HEK293T (cell line): ENCODE data around the gene GOLPH3.

Source experiments
- CTCF ChIA-PET: fragments of 350-600 bp; formaldehyde crosslinking; extraction: SDS; loops from one replicate; lab custom pipeline; 2021; ENCODE audit warnings: antibody characterized with exemption, inconsistent platforms; lab: Yijun Ruan, JAX
- POLR2A ChIA-PET: fragments of 350-600 bp; formaldehyde crosslinking; extraction: SDS; loops from one replicate; lab custom pipeline; 2020; ENCODE audit warnings: antibody characterized with exemption, inconsistent platforms; lab: Yijun Ruan, JAX
- DNase-seq: peaks from one replicate; pipeline ENCODE4 v3.0.0; 2012; ENCODE audit warnings: mixed read lengths; ENCODE audit errors: extremely low spot score
- ARNT ChIP-seq: fragments of 450-650 bp; IDR thresholded peaks from 2 replicates; pipeline ENCODE4 v1.6.1; 2017; ENCODE audit warnings: mild to moderate bottlenecking
- BHLHE40 ChIP-seq: fragments of 450-650 bp; IDR thresholded peaks from 2 replicates; pipeline ENCODE4 v1.6.1; 2016; ENCODE audit warnings: mild to moderate bottlenecking, moderate library complexity, borderline replicate concordance
- CTBP1 ChIP-seq: fragments of 450-650 bp; IDR thresholded peaks from 2 replicates; pipeline ENCODE4 v1.6.1; 2016; ENCODE audit warnings: borderline replicate concordance
- ELF4 ChIP-seq: fragments of 450-650 bp; IDR thresholded peaks from 2 replicates; pipeline ENCODE4 v1.6.1; 2017; ENCODE audit warnings: antibody characterized with exemption
- FOXA1 ChIP-seq: fragments of 450-650 bp; IDR thresholded peaks from 2 replicates; pipeline ENCODE4 v1.6.1; 2016; ENCODE audit warnings: mild to moderate bottlenecking
- FOXK2 ChIP-seq: fragments of 450-650 bp; IDR thresholded peaks from 2 replicates; pipeline ENCODE4 v1.6.1; 2016; ENCODE audit warnings: mild to moderate bottlenecking
- FOXM1 ChIP-seq: fragments of 450-650 bp; IDR thresholded peaks from 2 replicates; pipeline ENCODE4 v1.6.1; 2017; ENCODE audit warnings: mild to moderate bottlenecking, borderline replicate concordance
- HDGF ChIP-seq: fragments of 450-650 bp; IDR thresholded peaks from 2 replicates; pipeline ENCODE4 v1.6.1; 2017; ENCODE audit warnings: antibody characterized with exemption, borderline replicate concordance
- L3MBTL2 ChIP-seq: fragments of 450-650 bp; conservative IDR thresholded peaks from 2 replicates; pipeline ENCODE4 v1.6.1; 2016; ENCODE audit warnings: mild to moderate bottlenecking
- LEF1 ChIP-seq: fragments of 450-650 bp; IDR thresholded peaks from 2 replicates; pipeline ENCODE4 v1.6.1; 2017; ENCODE audit warnings: mild to moderate bottlenecking, borderline replicate concordance
- NFRKB ChIP-seq: fragments of 450-650 bp; IDR thresholded peaks from 2 replicates; pipeline ENCODE4 v1.6.1; 2016; ENCODE audit warnings: mild to moderate bottlenecking, moderate library complexity
- SP1 ChIP-seq: fragments of 450-650 bp; IDR thresholded peaks from 2 replicates; pipeline ENCODE4 v1.6.1; 2017
- SUZ12 ChIP-seq: fragments of 450-650 bp; IDR thresholded peaks from 2 replicates; pipeline ENCODE4 v1.6.1; 2016; ENCODE audit warnings: mild to moderate bottlenecking
- TARDBP ChIP-seq: fragments of 450-650 bp; IDR thresholded peaks from 2 replicates; pipeline ENCODE4 v1.6.1; 2016
- ZNF384 ChIP-seq: fragments of 450-650 bp; IDR thresholded peaks from 2 replicates; pipeline ENCODE4 v1.6.1; 2016
- TF ChIP-seq, protein P1 (sequence below): fragments of 450-650 bp; IDR thresholded peaks from 2 replicates; pipeline ENCODE4 v1.6.1; 2016

The GOLPH3 gene

DNA sequence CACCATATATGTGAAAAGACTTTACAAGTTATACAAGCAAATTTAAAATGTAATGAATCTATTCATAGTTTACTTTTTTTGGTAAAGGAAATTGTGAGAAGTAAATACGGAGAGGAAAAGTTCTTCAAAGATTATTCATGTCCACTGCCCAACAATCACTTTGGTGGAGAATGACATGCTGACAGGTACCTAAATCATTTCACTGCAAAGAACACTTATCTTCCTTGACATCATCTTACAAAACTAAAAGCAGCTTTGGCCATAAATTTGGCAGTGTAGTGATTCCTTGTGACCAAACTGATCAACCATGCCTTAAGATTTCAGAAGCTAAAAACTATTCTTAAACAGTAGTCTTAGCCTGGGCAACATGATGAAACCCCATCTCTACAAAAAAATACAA, 42.5 kb downstream of the GOLPH3 start:
- POLR2A ChIA-PET = interaction anchor here (1.4 kb wide), 1 partner anchor 42 kb away, joined by 3 read pairs; the partner anchor contains the start of gene GOLPH3
- DNase-seq = no peak
- CTCF ChIA-PET = no interaction called here
- no peak for TF ChIP-seq BHLHE40
- TF ChIP-seq, protein P1, sequence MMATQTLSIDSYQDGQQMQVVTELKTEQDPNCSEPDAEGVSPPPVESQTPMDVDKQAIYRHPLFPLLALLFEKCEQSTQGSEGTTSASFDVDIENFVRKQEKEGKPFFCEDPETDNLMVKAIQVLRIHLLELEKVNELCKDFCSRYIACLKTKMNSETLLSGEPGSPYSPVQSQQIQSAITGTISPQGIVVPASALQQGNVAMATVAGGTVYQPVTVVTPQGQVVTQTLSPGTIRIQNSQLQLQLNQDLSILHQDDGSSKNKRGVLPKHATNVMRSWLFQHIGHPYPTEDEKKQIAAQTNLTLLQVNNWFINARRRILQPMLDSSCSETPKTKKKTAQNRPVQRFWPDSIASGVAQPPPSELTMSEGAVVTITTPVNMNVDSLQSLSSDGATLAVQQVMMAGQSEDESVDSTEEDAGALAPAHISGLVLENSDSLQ = 0 out of 2 replicates have a peak, but pooled peaks have one; percentile 22

DNA sequence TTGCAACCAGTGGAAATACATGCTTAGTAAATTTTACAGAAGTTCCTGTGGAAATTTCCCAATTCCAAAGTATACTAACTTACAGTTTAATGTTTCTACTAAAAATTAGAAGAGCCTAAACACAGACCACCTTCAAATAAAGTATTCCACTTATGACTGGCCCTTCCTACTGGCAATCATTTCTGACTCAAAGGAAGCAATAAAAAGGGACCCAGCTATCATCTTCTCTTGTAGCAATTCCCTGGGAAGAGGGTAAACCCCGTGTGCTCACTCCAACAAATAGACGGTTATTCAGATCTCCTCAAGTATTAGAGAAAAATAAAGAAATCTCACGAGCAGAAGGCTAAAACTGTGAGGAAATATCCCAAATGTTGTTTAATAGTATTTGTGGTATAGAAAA, 43.3 kb downstream of the GOLPH3 start:
- POLR2A ChIA-PET = interaction anchor here (1.4 kb wide), 1 partner anchor 43 kb away, joined by 3 read pairs; the partner anchor contains the start of gene GOLPH3
- no peak for TF ChIP-seq CTBP1
- TF ChIP-seq L3MBTL2 = no peak
- TF ChIP-seq, protein P1 = peak; percentile 30; the same call in 1 of the 2 replicates
- TF ChIP-seq SUZ12 = no peak
- DNase-seq = no peak
- CTCF ChIA-PET = no interaction called here

DNA sequence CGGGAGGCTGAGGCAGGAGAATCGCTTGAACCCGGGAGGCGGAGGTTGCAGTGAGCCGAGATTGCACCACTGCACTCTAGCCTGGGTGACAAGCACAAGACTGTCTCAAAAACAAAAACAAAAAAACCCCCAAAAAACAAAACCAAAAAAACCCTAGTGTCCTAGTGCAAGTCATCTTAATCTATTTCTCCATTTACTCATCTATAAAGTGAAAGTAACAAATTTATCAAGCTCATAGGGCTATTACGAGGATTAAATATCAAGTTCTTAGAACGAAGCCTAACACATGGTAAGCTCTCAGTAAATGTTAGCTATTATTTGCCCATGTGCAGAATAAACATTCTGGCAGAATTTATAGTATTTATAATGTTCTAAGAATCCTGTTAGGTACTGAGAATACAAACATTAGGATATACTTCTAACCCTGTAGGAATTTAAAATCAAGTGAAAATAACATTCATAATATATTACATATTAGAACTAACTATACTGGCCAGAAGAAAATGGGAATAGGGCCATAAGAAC, 45.0 kb downstream of the GOLPH3 start:
- TF ChIP-seq CTBP1 = no peak
- no peak for TF ChIP-seq SP1
- TF ChIP-seq, protein P1 = no peak
- TF ChIP-seq SUZ12 = no peak
- no peak for TF ChIP-seq ZNF384
- no peak for TF ChIP-seq ELF4
- TF ChIP-seq ARNT = no peak
- CTCF ChIA-PET = interaction anchor here (0.6 kb wide), 1 partner anchor 12 kb away, joined by 6 read pairs; no protein-coding TSS in a partner anchor
- DNase-seq = no peak
- POLR2A ChIA-PET = no interaction called here

DNA sequence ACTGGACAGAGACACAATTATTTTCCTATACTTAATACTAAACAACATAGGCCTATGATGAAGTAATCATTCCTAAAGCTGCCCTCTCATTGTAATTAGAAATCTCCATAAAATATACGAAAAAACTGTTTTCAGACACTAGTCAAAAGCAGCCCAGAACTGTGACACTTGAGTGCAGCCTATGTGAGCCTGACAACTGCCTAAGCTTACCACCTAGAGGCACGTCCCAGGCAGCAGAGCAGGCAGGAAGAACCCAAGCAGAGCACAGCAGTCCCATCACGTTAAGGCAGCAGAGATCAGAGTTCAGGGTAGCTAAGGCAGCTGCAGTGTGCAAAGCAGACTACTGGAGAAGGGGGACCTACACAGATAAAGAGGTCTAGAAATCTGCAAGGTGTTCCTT, 46.4 kb downstream of the GOLPH3 start:
- POLR2A ChIA-PET = no interaction called here
- TF ChIP-seq SUZ12 = no peak
- no peak for TF ChIP-seq CTBP1
- no peak for TF ChIP-seq ARNT
- TF ChIP-seq ELF4 = no peak
- TF ChIP-seq ZNF384 = no peak
- TF ChIP-seq L3MBTL2 = no peak
- no peak for TF ChIP-seq HDGF
- no peak for TF ChIP-seq FOXM1
- no peak for TF ChIP-seq NFRKB
- TF ChIP-seq FOXK2 = no peak
- TF ChIP-seq LEF1 = no peak
- TF ChIP-seq TARDBP = no peak
- no peak for TF ChIP-seq BHLHE40
- no peak for TF ChIP-seq FOXA1
- TF ChIP-seq SP1 = no peak
- TF ChIP-seq, protein P1 = no peak
- CTCF ChIA-PET = no interaction called here
- no peak for DNase-seq

DNA sequence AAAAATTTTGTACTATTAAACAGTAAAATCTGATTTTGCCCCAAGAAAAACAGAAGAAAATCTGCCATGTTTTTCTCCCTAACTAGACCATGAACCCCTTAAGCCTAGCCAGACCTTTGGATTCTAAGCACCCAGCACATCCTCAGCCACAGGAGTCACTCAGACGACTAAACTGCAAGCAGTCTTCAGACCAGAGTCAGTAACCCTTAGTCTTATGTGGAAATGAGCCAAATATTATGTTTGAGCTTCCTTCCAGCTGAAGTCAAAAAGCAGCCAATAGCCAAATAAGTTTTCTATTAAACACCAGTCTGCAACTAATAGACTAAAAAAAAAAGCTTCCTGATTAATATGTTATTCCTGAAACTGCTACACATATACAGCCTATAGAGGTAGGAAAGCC, 47.4 kb downstream of the GOLPH3 start:
- POLR2A ChIA-PET = no interaction called here
- CTCF ChIA-PET = interaction anchor here (0.6 kb wide), 1 partner anchor 44 kb away, joined by 3 read pairs; no protein-coding TSS in a partner anchor
- TF ChIP-seq FOXM1 = no peak
- TF ChIP-seq NFRKB = no peak
- DNase-seq = no peak

DNA sequence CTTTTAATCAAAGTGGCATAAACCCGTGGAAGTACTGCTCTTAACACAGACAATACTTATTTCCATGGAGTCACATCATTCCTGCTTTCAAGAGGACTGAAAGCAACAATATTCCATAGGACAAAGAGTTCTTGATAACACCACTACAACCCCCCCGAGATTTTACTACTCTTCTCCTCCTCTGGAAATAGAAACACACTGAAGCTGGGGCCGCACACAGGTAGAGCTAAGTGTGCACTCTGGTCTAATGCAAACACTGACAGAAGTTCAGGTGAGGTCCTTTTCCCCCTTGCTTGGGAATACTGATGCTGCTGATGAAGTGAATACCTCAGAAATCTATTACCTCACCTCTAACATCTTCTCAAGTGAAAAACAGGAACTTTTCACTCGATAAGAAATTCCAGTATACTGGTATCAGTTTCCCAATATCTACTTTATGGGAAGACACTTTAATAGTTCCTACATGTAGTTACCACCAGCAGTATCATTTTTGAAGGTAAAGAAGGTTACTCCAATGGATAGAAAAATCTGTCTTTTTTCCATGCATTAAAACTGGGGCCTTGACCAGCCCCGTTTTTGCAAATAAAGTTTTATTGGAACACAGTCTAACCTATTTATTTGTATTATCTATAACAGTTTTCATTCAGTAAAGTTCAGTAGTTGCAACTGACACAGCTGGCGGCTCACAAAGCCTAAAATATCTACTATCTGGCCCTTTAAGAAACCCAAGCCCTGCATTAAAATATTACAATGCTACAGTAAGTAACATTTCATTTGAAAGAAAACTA, 50.0 kb downstream of the GOLPH3 start:
- no peak for DNase-seq
- CTCF ChIA-PET = no interaction called here
- POLR2A ChIA-PET = no interaction called here
- TF ChIP-seq NFRKB (no peak), FOXM1 (no peak), HDGF (no peak), ARNT (no peak), FOXK2 (no peak)
